Right cardiac atrium (tissue), 5 donors: ENCODE data around the gene POU3F3. TPM values are rescaled to one million over a fixed set of nuclear protein-coding genes. Genes with fewer than 3 reads are reported as not detected.

Experiments used
- ATAC-seq, 2 donors: fragments of 200-7000 bp; cut with Tn5 transposase; one replicate each; pipeline versions ENCODE4 v1.8.0 to v1.9.1; 2020; ENCODE audit warnings: moderate library complexity in 2 of 2, mild to moderate bottlenecking in 1 of 2
- DNase-seq, 3 donors: peaks; one replicate each; pipeline ENCODE4 v3.0.0-alpha.2; 2020
- H3K27ac ChIP-seq: one replicate; pipeline ENCODE4 v1.5.1; 2013; ENCODE audit warnings: mild to moderate bottlenecking, low read length, control low read depth, moderate library complexity
- H3K27me3 ChIP-seq: one replicate; pipeline ENCODE4 v1.6.1; 2013; ENCODE audit not compliant: control insufficient read depth, insufficient read depth
- H3K4me1 ChIP-seq: one replicate; pipeline ENCODE4 v1.6.1; 2013; ENCODE audit warnings: low read length; ENCODE audit not compliant: control insufficient read depth, insufficient read depth
- H3K4me3 ChIP-seq: one replicate; pipeline ENCODE4 v1.5.1; 2013; ENCODE audit warnings: low read length, control low read depth
- H3K9me3 ChIP-seq: one replicate; pipeline ENCODE4 v1.6.1; 2013; ENCODE audit warnings: low read length; ENCODE audit not compliant: control insufficient read depth
- WGBS: extraction: QIAGEN DNeasy Blood & Tissue Kit; methylation state at CpG from one replicate; pipeline ENCODE4 v1.1.7; 2013; 5-methylcytosine and 5-hydroxymethylcytosine counted together
- intact Hi-C, 4 donors: fragments of 100-400 bp; cut with DNase I; formaldehyde crosslinking; loops; one replicate each; pipeline versions ENCODE4 v1.11.0 to v1.14.0; 2022 to 2023
- polyA plus RNA-seq: library from polyadenylated mRNA; stranded (reverse); fragments of 200-250 nt; gene quantifications from one replicate; pipeline ENCODE4 v1.2.3, GENCODE V29; 2013
- total RNA-seq, 4 donors: library from RNA; stranded (reverse); fragmentation: NEBNext Ultra II Directional; extraction: Animal tissue kit (Norgen Biotek cat#: 25700); gene quantifications; one replicate each; pipeline ENCODE4 v1.2.1, GENCODE V29; 2021
- donor health status: healthy with polysubstance abuse.
- donor health status: DM: no; HTN: yes; CAD: no.
- donor health status: DM: no; HTN: no; CAD: no.
- donor health status: DM: no; HTN: yes; CAD: no; lungs with severe emphysema.
- donor health status: DM: yes; HTN: yes; CAD: no.

Gene POU3F3
- total and polyA plus RNA-seq, 5 donors, result 0.06 to 1.1 (median 0.59) TPM

DNA sequence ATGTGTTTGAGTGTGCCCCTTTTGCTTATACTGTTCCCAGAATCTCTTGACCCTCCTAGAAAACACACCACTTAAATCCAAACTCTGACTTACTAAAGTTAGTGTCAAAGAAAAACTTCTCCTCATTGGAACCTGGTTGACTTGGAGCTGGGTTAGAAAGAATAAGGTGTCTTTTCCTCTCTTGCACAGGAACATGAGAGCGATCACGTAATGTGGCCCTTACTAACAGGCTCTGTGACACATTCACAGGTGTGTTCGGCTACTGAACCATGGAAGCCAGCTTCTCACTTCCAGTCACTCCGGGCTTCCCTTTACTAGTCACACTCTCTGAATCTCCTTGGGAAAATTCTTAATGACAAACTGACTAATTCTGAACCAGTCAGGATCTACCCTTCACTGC lies 5.4 kb upstream of the POU3F3 start:
- Histone ChIP-seq H3K27me3 (peaks cover 5% of the 10 kb centered on the region), H3K4me3 (no peak overlapping the region), H3K27ac (no peak overlapping the region), H3K9me3 (no peaks in the 10 kb centered on the region), H3K4me1 (peaks cover 3% of the 10 kb centered on the region)
- intact Hi-C loops, result no loop called here
- ATAC-seq (no peak), DNase-seq (no peak)
- 27% methylated on average over 4 of the region's 4 CpGs for WGBS

GRCh38 chr2:104849101-104849500 lies 4.8 kb upstream of the POU3F3 start:
- WGBS, result 15% methylated on average over 1 of the region's 1 CpG
- intact Hi-C loops, result no loop called here
- no peak overlapping the region for H3K4me3 ChIP-seq
- DNase-seq (no peak), ATAC-seq (no peak)
- H3K9me3 ChIP-seq, result no peaks in the 10 kb centered on the region
- H3K4me1 ChIP-seq, result peaks cover 3% of the 10 kb centered on the region
- H3K27me3 ChIP-seq, result peaks cover 5% of the 10 kb centered on the region
- H3K27ac ChIP-seq, result no peak overlapping the region

DNA sequence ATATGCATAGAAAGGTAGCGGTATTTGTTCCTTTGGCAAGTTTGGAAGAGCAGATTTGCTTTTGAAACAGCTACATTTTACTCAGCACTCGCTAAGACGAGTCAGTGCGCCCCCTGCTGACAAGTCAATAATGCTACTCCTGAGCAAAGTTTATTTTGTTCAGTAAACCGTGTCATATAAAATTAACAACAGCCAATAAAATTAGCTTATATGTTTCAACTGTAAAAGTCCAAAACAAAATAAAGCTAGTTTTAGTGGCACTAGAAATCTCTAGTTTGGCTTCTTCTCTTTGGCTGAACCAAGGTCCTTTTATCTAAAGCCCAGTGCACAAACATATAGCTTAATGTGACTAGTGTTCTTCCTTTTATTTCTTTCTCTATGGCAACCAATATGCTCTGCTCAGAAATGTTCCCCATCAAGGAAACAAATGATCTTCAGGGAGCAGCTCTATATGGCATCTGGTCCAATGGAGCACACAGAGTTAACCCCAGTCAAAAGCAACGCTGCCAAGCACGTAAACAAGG lies 4.2 kb upstream of the POU3F3 start:
- ATAC-seq, result no peak
- H3K4me1 ChIP-seq, result peaks cover 3% of the 10 kb centered on the region
- 4% methylated on average over 7 of the region's 7 CpGs for WGBS
- intact Hi-C loops, result no loop called here
- DNase-seq, result peak; percentile 68 to 71 (median 71)
- H3K9me3 ChIP-seq, result no peaks in the 10 kb centered on the region
- H3K27me3 ChIP-seq, result peaks cover 5% of the 10 kb centered on the region
- no peak overlapping the region for H3K4me3 ChIP-seq
- no peak overlapping the region for H3K27ac ChIP-seq

DNA sequence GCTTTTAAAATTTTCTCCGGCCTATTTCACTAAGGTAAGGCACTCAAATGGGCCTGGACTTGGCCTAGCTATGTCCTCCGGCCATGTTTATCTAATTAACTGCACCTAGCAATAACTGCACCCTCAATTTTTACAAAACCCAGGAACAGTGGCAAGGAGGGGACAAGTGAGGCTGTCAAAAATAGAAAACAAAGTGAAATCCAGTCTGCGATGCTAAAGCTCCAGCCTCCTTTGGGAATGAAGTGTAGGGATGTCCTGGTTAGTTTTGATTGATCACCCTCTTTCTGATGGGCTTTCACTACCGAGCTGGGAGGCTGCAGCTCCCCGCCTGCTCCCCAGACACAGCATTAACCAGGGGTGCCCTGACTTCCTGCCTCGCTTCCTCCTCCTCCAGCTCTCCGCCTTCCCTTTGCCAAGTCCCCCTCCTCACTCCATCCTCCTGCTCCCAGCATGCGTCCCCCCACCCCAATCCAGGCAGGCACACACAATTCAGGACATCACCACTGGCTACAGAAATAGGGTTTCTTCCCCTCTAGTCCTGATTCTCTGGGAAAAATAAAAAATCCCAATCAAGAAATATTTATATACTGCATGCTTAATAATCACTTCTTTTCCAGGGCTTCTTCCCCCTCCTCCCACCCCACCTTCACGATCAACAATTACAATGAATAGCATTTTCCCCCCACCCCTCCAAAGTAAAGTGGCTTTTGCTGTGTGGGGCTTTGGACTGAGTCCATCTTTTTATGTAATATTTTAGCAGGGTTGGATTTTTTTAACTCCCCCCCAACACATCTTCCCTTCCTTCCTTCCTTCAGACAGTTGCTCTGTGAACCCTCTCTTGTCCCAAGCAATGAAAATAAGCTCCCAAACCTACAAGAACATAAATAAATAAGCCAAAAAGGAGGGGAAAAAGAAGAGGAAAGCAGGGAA lies 3.3 kb upstream of the POU3F3 start:
- intact Hi-C loops, result no loop called here
- peaks cover 5% of the 10 kb centered on the region for H3K27me3 ChIP-seq
- no peak overlapping the region for H3K4me3 ChIP-seq
- DNase-seq (no peak), ATAC-seq (no peak)
- WGBS, result 11% methylated on average over 9 of the region's 9 CpGs
- peaks cover 3% of the 10 kb centered on the region for H3K4me1 ChIP-seq
- no peaks in the 10 kb centered on the region for H3K9me3 ChIP-seq
- H3K27ac ChIP-seq, result no peak overlapping the region

- Histone ChIP-seq H3K4me1 (peaks cover 3% of the 10 kb centered on the region), H3K27ac (no peak overlapping the region), H3K4me3 (no peak overlapping the region), H3K27me3 (peaks cover 5% of the 10 kb centered on the region), H3K9me3 (no peaks in the 10 kb centered on the region)
- DNase-seq, result no peak
- no peak for ATAC-seq
- intact Hi-C loops, result no loop called here
- 4% methylated on average over 29 of the region's 29 CpGs for WGBS
Observed at GRCh38 chr2:104851291-104852089, 2.4 kb upstream of the POU3F3 start.

DNA sequence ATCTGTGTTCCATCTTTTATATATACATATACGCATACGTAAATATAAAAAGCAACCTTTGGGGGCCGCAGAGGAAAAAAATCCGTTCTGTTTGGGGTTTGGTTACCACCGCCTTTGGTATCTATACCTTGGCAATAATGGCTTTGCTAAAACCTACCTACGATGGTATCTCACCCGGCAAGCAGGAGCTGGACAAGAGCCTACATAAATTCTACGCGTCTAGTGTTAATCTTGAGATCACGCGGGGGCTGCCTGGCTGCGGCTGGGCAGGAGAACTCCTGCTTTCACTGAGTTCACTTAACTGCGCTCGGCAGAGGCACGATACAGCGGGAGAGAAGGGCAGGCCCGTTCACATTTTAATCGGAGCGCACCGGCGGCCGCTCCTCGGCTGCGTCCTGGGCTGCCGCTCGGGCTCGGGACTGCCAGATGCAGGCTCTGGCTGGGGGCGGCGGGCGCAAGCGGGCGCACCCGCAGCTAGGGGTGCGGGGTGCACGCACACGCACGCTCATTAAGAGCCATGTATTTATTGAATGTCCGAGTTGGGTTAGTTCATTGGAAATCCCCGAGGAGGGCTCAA lies 1.7 kb upstream of the POU3F3 start:
- peak overlapping the region; percentile 46 for H3K4me3 ChIP-seq
- WGBS, result 3% methylated on average over 39 of the region's 39 CpGs
- intact Hi-C loops, result no loop called here
- H3K27me3 ChIP-seq, result peaks cover 5% of the 10 kb centered on the region
- peaks cover 3% of the 10 kb centered on the region for H3K4me1 ChIP-seq
- DNase-seq (peak in 2 of 3 donors; percentile 28 to 53), ATAC-seq (peak; percentile 24 to 44)
- no peaks in the 10 kb centered on the region for H3K9me3 ChIP-seq
- H3K27ac ChIP-seq, result no peak overlapping the region

DNA sequence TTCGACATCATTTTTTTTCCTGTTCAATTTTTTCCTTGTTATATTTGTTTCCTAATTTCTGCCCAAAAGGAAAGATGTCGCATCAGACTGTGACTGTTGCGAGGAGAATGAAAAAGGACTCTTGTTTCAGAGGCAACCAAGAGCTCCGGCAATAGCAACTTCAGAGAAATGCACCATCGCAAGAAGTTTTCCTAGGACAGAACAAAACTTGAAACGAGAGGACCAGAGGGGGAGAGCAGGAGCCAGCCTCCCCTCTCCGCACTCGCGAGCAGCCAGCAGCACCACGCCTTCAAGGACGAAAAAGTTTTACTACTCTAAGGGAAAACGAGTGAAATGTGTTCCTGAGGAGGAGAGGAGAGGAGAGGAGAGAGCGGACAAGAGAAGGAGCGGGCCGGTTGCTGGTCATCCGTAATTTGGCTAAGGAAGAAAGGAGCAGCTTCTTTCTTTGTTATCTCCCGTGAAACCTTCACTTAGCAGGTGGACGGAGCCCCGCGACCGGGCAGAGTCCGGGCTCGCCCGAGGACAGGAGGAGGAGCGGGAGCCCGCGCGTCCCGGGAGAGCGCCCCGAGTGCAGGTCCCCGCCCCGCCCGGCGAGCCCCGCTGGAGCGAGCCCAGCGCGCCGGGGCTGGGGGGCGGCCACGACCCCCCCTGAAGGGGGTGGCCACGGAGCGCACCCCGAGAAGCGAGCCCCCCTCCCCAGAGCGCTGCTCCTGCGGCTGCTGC lies 744 bp downstream of the POU3F3 start:
- peak overlapping the region; percentile 48 for H3K4me3 ChIP-seq
- peak in 2 of 3 donors; percentile 8 to 38 for DNase-seq
- ATAC-seq, result no peak
- intact Hi-C loops, result no loop called here
- peaks cover 3% of the 10 kb centered on the region for H3K4me1 ChIP-seq
- peaks cover 4% of the 10 kb centered on the region for H3K27me3 ChIP-seq
- H3K27ac ChIP-seq, result no peak overlapping the region
- 2% methylated on average over 48 of the region's 48 CpGs for whole genome bisulfite sequencing
- H3K9me3 ChIP-seq, result no peaks in the 10 kb centered on the region

DNA sequence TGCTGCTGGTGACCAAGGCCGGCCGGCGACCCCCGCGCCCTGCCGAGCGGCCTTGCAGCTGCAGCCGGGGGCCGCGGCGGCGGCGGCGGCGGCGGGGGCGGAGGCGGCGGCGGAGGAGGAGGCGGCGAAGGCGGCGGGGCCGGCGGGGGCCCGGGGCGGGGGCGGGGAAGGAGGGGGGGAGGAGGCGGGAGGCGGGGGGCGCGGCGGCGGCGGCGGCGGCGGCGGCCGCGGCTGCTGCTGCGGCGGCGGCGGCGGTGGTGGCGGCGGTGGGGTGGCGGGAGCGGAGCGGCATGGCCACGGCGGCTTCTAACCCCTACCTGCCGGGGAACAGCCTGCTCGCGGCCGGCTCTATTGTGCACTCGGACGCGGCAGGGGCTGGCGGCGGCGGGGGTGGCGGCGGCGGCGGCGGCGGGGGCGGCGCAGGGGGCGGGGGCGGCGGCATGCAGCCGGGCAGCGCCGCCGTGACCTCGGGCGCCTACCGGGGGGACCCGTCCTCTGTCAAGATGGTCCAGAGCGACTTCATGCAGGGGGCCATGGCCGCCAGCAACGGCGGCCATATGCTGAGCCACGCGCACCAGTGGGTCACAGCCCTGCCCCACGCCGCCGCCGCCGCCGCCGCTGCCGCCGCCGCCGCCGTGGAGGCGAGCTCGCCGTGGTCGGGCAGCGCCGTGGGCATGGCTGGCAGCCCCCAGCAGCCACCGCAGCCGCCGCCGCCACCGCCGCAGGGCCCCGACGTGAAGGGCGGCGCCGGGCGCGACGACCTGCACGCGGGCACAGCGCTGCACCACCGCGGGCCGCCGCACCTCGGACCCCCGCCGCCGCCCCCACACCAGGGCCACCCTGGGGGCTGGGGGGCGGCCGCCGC lies 1.5 kb downstream of the POU3F3 start:
- no peak for DNase-seq
- Histone ChIP-seq H3K4me3 (peak overlapping the region; percentile 48), H3K9me3 (no peaks in the 10 kb centered on the region), H3K4me1 (peaks cover 3% of the 10 kb centered on the region), H3K27me3 (peaks cover 4% of the 10 kb centered on the region), H3K27ac (no peak overlapping the region)
- ATAC-seq, result no peak
- WGBS, result 2% methylated on average over 104 of the region's 135 CpGs
- intact Hi-C loops, result no loop called here

GRCh38 chr2:104856086-104856972 lies 2.4 kb downstream of the POU3F3 start:
- intact Hi-C loops, result no loop called here
- H3K4me1 ChIP-seq, result peaks cover 3% of the 10 kb centered on the region
- DNase-seq (no peak), ATAC-seq (no peak)
- H3K4me3 ChIP-seq, result peak overlapping the region; percentile 48
- no peaks in the 10 kb centered on the region for H3K9me3 ChIP-seq
- 3% methylated on average over 104 of the region's 106 CpGs for WGBS
- H3K27ac ChIP-seq, result no peak overlapping the region
- H3K27me3 ChIP-seq, result peaks cover 8% of the 10 kb centered on the region
